Endothelial cell (in vitro differentiated cells): ENCODE measurements around the gene KANK4. TPM values are rescaled to one million over a fixed set of nuclear protein-coding genes. Genes with fewer than 3 reads are reported as not detected.

Experiments
- DNase-seq: peaks from one replicate; pipeline ENCODE4 v3.0.0; 2021; ENCODE audit warnings: low spot score
- H3K27ac Mint-ChIP-seq: one replicate; pipeline ENCODE4 v1.8.0; 2021; ENCODE audit warnings: mixed read lengths, inconsistent platforms; ENCODE audit not compliant: unreplicated experiment
- H3K27me3 Mint-ChIP-seq: one replicate; pipeline ENCODE4 v1.8.0; 2021; ENCODE audit warnings: mild to moderate bottlenecking, moderate library complexity, mixed read lengths, inconsistent platforms; ENCODE audit not compliant: unreplicated experiment
- H3K36me3 Mint-ChIP-seq: one replicate; pipeline ENCODE4 v1.8.0; 2021; ENCODE audit warnings: mild to moderate bottlenecking, low read depth, mixed read lengths, inconsistent platforms; ENCODE audit not compliant: unreplicated experiment
- H3K4me1 Mint-ChIP-seq: one replicate; pipeline ENCODE4 v1.8.0; 2021; ENCODE audit warnings: mild to moderate bottlenecking, mixed read lengths, inconsistent platforms; ENCODE audit not compliant: unreplicated experiment
- H3K4me3 Mint-ChIP-seq: one replicate; pipeline ENCODE4 v1.8.0; 2021; ENCODE audit warnings: mild to moderate bottlenecking, mixed read lengths, inconsistent platforms; ENCODE audit not compliant: unreplicated experiment
- H3K9me3 Mint-ChIP-seq: one replicate; pipeline ENCODE4 v1.8.0; 2021; ENCODE audit warnings: mixed read lengths, inconsistent platforms; ENCODE audit not compliant: unreplicated experiment
- total RNA-seq: library from RNA; stranded (reverse); fragmentation: NEBNext Ultra II Directional; extraction: Animal tissue kit (Norgen Biotek cat#: 25700); gene quantifications from one replicate; pipeline ENCODE4 v1.2.1, GENCODE V29; 2021; ENCODE audit not compliant: unreplicated experiment
- TF ChIP-seq, protein P1 (sequence below): fragments of 200-600 bp; sonication (generic); IDR thresholded peaks from one replicate; pipeline ENCODE4 v1.5.0; 2021; ENCODE audit warnings: antibody characterized with exemption; ENCODE audit not compliant: unreplicated experiment

KANK4 gene
- total RNA-seq, 1 donor from 2014 or later: 1.4 TPM

GRCh38 chr1:62212411-62212810, 106.8 kb downstream of the KANK4 start:
- Mint-ChIP-seq H3K27me3 (no peaks in the 10 kb centered on the region), H3K9me3 (peaks cover 12% of the 10 kb centered on the region), H3K27ac (no peak overlapping the region), H3K4me1 (peaks cover 14% of the 10 kb centered on the region), H3K4me3 (no peak overlapping the region), H3K36me3 (peaks cover 37% of the 10 kb centered on the region)
- DNase-seq: no peak
- TF ChIP-seq, protein P1, sequence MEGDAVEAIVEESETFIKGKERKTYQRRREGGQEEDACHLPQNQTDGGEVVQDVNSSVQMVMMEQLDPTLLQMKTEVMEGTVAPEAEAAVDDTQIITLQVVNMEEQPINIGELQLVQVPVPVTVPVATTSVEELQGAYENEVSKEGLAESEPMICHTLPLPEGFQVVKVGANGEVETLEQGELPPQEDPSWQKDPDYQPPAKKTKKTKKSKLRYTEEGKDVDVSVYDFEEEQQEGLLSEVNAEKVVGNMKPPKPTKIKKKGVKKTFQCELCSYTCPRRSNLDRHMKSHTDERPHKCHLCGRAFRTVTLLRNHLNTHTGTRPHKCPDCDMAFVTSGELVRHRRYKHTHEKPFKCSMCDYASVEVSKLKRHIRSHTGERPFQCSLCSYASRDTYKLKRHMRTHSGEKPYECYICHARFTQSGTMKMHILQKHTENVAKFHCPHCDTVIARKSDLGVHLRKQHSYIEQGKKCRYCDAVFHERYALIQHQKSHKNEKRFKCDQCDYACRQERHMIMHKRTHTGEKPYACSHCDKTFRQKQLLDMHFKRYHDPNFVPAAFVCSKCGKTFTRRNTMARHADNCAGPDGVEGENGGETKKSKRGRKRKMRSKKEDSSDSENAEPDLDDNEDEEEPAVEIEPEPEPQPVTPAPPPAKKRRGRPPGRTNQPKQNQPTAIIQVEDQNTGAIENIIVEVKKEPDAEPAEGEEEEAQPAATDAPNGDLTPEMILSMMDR: no peak

- H3K4me3 Mint-ChIP-seq: peak overlapping the region; percentile 84
- no peaks in the 10 kb centered on the region for H3K27me3 Mint-ChIP-seq
- peaks cover 12% of the 10 kb centered on the region for H3K9me3 Mint-ChIP-seq
- H3K27ac Mint-ChIP-seq: no peak overlapping the region
- peaks cover 47% of the 10 kb centered on the region for H3K36me3 Mint-ChIP-seq
- TF ChIP-seq, protein P1: no peak
- DNase-seq: no peak
- peaks cover 14% of the 10 kb centered on the region for H3K4me1 Mint-ChIP-seq
Observed at GRCh38 chr1:62210960-62211359, 108.3 kb downstream of the KANK4 start.

DNA sequence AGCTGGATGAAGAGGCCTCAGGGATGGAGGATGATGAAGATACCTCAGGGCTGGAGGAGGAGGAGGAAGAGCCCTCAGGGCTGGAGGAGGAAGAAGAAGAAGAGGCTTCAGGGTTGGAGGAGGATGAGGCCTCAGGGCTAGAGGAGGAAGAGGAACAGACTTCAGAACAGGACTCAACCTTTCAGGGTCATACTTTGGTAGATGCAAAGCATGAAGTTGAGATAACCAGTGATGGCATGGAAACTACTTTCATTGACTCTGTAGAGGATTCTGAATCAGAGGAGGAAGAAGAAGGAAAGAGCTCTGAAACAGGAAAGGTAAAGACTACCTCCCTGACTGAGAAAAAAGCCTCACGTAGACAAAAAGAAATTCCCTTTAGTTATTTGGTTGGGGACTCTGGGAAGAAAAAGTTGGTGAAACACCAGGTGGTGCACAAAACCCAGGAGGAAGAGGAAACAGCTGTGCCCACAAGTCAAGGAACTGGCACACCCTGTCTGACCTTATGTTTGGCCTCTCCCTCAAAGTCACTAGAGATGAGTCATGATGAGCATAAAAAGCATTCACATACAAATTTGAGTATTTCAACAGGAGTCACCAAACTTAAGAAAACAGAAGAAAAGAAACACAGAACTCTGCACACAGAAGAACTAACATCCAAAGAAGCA, 109.2 kb downstream of the KANK4 start:
- Mint-ChIP-seq H3K27ac (peak overlapping the region; percentile 81), H3K4me3 (peak overlapping the region; percentile 84), H3K27me3 (no peaks in the 10 kb centered on the region), H3K9me3 (peaks cover 12% of the 10 kb centered on the region), H3K4me1 (peaks cover 14% of the 10 kb centered on the region), H3K36me3 (peaks cover 47% of the 10 kb centered on the region)
- no peak for DNase-seq
- TF ChIP-seq, protein P1: no peak

DNA sequence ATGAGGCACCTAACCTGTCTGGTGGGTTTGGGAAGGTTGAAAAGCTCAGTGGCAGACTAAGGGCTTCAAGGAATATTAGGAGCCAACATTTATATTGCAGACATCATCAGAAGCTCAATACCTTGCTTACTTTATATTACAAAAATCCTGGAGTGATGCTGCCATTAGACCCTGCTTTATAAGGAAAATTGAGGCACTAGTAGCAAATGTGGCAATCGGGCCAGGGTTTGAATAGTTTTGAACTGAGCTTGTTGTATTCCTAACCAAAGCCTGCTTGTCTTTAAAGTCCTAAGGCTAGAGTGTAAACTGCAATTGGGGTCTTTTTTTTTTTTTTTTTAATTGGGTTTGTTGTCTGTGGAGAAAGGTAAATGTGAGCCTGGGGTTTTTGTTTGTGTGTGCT, 110.3 kb downstream of the KANK4 start:
- Mint-ChIP-seq H3K27me3 (no peaks in the 10 kb centered on the region), H3K36me3 (peaks cover 47% of the 10 kb centered on the region), H3K9me3 (peaks cover 12% of the 10 kb centered on the region), H3K27ac (no peak overlapping the region), H3K4me3 (peak overlapping the region; percentile 63), H3K4me1 (peaks cover 14% of the 10 kb centered on the region)
- no peak for DNase-seq
- TF ChIP-seq, protein P1: no peak

DNA sequence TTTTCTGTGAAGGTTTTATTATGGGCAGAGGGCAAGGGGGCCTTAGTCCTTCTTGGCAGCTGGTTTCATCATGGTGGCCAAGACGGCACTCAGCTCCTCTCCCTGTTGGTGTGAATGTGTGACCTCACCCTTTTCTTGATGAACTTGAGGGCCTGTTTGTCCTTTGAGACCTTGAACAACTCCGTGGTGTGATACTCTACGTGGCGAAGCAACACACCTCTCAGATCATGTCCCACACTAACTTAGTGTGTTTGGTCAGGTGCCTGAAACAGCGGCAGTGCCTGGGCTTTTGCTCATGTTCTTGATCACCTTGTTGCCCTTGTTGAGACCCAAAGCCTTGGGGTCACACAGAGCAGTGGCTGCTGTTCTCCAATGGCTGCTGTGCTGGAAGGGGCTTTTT, 111.1 kb downstream of the KANK4 start:
- no peak overlapping the region for H3K4me3 Mint-ChIP-seq
- H3K27ac Mint-ChIP-seq: no peak overlapping the region
- TF ChIP-seq, protein P1: no peak
- H3K27me3 Mint-ChIP-seq: no peaks in the 10 kb centered on the region
- peaks cover 12% of the 10 kb centered on the region for H3K9me3 Mint-ChIP-seq
- DNase-seq: no peak
- peaks cover 47% of the 10 kb centered on the region for H3K36me3 Mint-ChIP-seq
- peaks cover 14% of the 10 kb centered on the region for H3K4me1 Mint-ChIP-seq
